ENCODE data around the gene PRAMEF2.
A peak's percentile ranks its signal among the peaks of the same experiment; 100 is the strongest.
"Not testable (repeated sequence)": the region's sequence is repeated elsewhere in the genome, so short reads cannot be mapped to it uniquely, and the experiment has no call there.

The PRAMEF2 gene

DNA sequence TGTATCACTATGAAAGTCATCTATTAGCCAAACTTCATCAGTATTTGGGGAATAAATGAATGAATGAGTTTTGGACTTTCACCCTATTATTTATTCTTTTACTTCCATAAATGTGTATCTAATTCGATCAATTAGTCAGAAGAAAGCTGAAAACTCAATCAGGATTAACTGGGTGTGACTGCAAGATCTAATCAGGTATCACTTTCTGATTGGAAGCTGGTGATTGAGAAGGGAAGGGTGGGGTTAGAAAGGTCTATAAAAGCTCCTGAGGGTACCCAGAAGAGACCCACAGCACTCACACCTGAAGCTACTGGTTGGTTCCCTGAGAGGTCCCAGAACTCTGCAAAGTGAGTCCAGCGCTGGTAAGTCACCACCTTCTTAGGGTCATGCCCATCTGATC, at the start of gene PRAMEF2:
Gene PRAMEF2, plus strand, starts transcription at position 301 of the 400 bp plus-strand sequence. CDS start 1,924 bp downstream, outside the sequence.
- DNase-seq (ENCODE audit: low spot score); FAIRE-seq: not testable (repeated sequence)

DNA sequence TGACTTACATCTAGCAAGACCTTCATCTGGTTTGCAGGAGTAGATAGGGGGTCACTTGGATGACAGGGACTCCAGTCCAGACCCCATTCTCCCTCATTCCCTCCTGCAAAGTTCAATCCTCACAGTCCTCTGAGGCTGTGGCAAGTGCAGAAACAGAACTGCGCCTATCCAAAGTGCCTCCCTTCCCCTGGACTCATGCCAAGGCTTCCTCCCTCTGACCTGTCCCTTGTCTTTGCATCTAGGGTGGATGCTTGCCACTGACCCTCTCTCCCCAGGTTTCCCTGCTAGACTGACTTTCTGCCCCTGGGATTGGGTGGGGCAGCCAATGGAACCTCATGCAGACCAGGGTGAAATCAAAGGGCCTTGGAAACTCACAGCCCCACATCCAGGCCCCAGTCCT, 47.0 kb upstream of the PRAMEF2 start:
- FAIRE-seq (no peak), DNase-seq (ENCODE audit: low spot score) (no peak)

- DNase-seq (ENCODE audit: low spot score): peak; percentile 71
- no peak for FAIRE-seq
Observed at GRCh38 chr1:12810691-12811408, 46.0 kb upstream of the PRAMEF2 start.

- DNase-seq (ENCODE audit: low spot score) (no peak), FAIRE-seq (no peak)
Observed at GRCh38 chr1:12811409-12811784, 45.5 kb upstream of the PRAMEF2 start.

DNA sequence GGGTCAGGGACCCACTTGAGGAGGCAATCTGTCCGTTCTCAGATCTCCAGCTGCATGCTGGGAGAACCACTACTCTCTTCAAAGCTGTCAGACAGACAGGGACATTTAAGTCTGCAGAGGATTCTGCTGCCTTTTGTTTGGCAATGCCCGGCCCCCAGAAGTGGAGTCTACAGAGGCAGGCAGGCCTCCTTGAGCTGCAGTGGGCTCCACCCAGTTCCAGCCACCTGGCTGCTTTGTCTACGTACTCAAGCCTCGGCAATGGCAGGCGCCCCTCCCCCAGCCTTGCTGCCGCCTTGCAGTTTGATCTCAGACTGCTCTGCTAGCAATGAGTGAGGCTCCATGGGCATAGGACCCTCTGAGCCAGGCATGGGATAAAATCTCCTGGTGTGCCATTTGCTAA, 37.8 kb upstream of the PRAMEF2 start:
- not testable (repeated sequence) for DNase-seq (ENCODE audit: low spot score); FAIRE-seq

DNA sequence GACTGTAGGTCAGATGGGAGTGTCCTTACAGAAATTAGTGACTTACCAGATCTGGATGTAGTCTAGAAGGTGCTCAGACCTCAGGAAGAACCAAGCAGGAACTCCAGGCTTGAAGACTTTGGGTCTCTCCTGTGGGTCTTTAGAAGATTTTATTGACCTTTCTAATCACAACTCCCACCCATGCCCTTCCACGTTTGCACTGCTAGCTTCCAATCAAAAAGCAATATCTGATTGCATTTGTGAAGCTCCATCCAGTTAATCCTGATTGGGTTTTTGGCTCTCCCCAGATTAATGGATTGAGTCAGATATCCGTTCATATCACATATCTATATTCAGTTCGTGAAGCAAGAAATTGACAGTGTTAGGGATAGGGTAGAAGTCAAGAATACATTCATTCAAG, 25.6 kb upstream of the PRAMEF2 start, which contains the start of gene PRAMEF11:
Gene PRAMEF11, minus strand, starts transcription at position 101 of the 400 bp plus-strand sequence. CDS start 2,621 bp downstream, outside the sequence.
- FAIRE-seq; DNase-seq (ENCODE audit: low spot score): not testable (repeated sequence)

- DNase-seq (ENCODE audit: low spot score); FAIRE-seq: not testable (repeated sequence)
Observed at GRCh38 chr1:12833251-12833650, 23.6 kb upstream of the PRAMEF2 start.

DNA sequence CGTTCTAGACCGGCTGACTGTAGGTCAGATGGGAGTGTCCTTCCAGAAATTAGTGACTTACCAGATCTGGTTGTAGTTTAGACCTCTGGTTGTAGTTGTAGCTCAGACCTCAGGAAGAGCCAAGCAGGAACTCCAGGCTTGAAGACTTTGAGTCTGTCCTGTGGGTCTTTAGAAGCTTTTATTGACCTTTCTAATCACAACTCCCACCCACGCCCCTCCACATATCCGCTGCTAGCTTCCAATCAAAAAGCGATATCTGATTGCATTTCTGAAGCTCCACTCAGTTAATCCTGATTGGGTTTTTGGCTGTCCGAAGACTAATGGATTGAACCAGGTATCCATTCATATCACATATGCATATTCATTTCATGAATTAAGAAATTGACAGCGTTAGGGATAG, 8.3 kb upstream of the PRAMEF2 start, which contains the start of gene HNRNPCL1:
Gene HNRNPCL1, minus strand, starts transcription at position 101 of the 400 bp plus-strand sequence. CDS start 431 bp downstream, outside the sequence.
- DNase-seq (ENCODE audit: low spot score); FAIRE-seq: not testable (repeated sequence)

DNA sequence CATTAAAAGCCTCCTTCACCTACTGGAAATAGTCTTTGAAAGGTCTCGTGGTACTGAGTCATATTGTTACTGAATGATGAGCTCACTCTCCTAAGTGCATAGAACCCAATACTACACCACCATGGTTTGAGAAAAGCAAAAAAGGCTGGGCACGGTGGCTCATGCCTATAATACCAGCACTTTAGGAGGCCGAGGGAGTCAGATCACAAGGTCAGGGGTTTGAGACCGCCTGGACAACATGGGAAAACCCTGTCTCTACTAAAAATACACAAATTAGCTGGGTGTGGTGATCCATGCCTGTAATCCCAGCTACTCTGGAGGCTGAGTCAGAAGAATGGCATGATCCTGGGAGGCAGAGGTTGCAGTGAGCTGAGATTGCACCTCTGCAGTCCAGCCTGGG, 5.1 kb upstream of the PRAMEF2 start:
- FAIRE-seq: no peak
- peak; percentile 62 for DNase-seq (ENCODE audit: low spot score)

GRCh38 chr1:12863131-12863880, 6.4 kb downstream of the PRAMEF2 start:
- not testable (repeated sequence) for FAIRE-seq; DNase-seq (ENCODE audit: low spot score)

DNA sequence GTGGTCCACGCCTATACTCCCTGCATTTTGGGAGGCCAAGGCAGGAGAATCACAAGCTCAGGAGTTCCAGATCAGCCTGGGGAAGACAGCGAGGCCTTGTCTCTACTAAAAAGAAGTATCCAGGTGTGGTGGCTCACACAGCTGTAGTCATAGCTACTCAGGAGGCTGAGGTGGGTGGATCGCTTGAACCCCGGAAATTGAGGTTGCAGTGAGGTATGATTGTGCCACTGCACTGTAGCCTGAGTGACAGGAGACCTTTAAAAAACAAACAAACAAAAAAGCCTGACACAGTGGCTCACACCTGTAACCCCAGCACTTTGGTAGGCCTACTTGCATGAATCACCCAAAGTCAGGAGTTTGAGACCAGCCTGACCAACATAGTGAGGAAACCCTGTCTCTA, 21.6 kb downstream of the PRAMEF2 start:
- FAIRE-seq; DNase-seq (ENCODE audit: low spot score): not testable (repeated sequence)

DNA sequence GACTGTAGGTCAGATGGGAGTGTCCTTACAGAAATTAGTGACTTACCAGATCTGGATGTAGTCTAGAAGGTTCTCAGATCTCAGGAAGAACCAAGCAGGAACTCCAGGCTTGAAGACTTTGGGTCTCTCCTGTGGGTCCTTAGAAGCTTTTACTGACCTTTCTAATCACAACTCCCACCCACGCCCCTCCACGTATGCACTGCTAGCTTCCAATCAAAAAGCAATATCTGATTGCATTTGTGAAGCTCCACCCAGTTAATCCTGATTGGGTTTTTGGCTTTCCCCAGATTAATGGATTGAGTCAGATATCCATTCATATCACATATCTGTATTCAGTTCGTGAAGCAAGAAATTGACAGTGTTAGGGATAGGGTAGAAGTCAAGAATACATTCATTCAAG, 29.2 kb downstream of the PRAMEF2 start, which contains the start of gene PRAMEF4:
Gene PRAMEF4, minus strand, starts transcription at position 101 of the 400 bp plus-strand sequence. CDS start 2,807 bp downstream, outside the sequence.
- not testable (repeated sequence) for DNase-seq (ENCODE audit: low spot score); FAIRE-seq

- not testable (repeated sequence) for FAIRE-seq
Observed at GRCh38 chr1:12898170-12898569, 41.3 kb downstream of the PRAMEF2 start, which contains the start of gene PRAMEF10. Gene PRAMEF10, minus strand, starts transcription at chr1:12898270. Its CDS starts 2,423 bp downstream, at chr1:12895847.

DNA sequence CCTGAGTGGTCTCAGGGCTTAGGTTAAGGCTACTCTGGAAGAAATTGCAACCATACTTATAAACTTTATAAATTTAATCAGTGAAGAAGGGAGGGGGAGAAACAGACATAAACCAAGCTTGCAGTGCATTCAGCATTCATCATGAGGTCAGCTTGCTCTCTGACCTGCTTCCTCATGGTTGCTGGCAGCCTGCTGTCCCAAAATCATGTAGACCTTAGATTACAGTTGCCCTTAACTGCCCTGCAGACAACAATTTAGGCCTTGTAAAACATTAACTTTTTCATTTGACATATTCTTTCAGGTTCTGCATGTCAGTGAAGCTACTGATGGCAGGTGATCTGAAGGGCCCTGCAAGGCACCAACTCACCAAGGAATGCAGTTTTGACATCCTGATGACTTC, 42.3 kb downstream of the PRAMEF2 start:
- not testable (repeated sequence) for DNase-seq (ENCODE audit: low spot score); FAIRE-seq

More at GRCh38 chr1:12898170-12898569, 41.3 kb downstream of the PRAMEF2 start, which contains the start of gene PRAMEF10:
- DNase-seq (ENCODE audit: low spot score): not testable (repeated sequence)

DNA sequence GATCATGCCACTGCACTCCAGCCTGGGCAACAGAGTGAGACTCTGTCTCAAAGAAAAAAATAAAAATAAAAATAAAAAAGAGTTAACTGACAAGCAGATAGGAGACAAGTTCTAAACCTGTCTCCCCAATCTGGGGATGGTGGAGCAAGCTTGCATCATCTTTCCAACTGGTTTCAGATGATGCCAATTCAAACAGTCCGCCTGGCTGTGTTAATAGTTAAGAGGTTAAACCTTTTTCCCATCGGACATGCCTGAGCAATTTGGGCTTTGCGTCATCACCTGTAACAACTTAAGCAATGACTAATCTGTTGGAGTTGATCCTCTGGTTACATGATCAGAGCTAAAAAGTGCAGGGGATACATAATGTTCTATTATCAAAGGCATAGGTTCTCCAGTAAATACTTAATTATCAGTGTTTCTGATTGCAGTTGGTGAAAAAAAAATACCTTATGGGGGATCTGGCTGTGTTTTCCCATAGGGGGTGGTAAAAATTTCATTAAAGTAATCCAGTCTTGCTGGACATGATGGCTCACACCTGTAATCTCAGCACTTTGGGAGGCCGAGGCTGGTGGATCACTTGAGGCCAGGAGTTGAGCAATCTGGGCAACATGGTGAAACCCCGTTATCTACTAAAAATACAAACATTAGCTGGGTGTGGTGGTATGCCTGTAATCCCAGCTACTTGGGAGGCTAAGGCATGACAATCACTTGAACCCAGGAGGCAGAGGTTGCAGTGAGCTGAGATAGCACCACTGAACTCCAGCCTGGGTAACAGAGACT, 47.1 kb downstream of the PRAMEF2 start:
- DNase-seq (ENCODE audit: low spot score); FAIRE-seq: not testable (repeated sequence)
